UCSD-AML1 (cell line): Measurements from ENCODE around the gene POMT2.

ENCODE experiments used
- DNase-seq: peaks from one replicate; lab custom pipeline; 2025; ENCODE audit not compliant: unreplicated experiment; lab: John Stamatoyannopoulos, UW

Gene POMT2

GRCh38 chr14:77245820-77246219 lies 74.9 kb downstream of the POMT2 start:
- no peak for DNase-seq

DNA sequence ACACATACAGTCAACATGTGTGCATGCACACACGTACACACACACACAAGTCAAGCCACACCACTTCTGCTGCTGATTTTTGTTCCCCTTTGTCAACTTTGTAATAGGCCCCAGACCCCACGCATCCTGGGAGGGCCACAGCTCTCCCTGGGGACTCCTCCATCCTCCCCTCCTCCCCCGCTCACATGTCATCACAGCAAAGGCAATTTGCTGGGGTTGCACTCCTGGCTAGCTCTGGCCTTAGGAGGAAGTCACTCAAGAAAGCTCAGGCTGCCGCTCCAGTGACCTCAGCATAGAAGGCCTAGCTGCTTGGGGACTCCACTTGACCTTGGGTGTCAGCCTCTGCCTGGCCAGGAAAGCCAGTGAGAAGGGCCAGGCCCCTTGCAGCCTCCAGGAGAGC lies 76.8 kb downstream of the POMT2 start:
- DNase-seq = no peak

GRCh38 chr14:77242752-77243151 lies 77.9 kb downstream of the POMT2 start:
- DNase-seq = no peak

- no peak for DNase-seq
Measured at GRCh38 chr14:77241955-77242354, 78.7 kb downstream of the POMT2 start.

DNA sequence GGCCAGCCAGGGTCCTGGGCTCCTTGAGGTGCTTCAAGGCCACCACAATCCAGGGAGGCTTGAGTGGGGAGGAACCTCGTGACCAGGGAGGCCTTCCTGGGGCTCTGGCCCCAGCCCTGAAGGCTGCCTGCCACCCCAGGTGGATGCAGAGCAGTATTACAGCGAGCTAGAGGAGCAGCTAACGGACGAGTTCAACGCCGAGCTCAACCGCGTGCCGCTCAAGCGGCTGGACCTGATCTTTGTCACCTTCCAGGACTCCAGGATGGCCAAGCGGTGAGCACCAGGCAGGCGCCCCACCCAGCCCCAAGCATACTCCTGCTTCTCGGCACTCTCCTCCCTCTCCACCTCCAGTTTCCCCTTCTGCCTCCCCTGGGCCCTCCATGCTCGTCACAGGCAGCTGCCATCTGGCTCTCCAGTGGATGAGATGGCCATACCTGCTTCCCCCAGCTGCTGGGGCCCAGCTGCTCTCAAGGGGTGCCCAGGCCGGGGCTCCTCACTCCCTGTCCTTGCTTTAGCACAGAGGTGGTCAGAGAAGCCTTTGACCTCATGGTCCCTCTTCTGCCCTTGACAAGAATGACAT lies 80.3 kb downstream of the POMT2 start:
- no peak for DNase-seq

- no peak for DNase-seq
Measured at GRCh38 chr14:77239412-77239811, 81.3 kb downstream of the POMT2 start.

- DNase-seq = no peak
Measured at GRCh38 chr14:77238996-77239395, 81.7 kb downstream of the POMT2 start.

DNA sequence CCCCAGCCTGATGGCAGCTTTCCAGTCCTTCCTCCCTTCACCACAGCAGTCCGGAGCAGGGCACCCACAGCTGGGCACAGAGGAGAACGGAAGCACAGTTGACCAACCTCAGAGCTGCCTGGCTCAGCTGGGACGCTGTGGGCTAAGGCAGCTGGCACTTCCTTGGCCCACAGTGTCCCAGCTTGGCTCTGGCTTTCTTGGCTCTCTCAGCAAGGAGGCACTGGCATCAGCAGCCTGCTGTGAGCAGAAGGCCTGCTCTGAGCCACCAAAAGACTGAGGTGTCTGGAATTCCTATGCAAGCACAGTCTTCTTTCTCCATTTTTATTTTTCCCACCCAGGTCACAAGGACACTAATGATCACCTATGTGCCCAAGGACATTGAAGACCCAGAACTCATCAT lies 82.3 kb downstream of the POMT2 start:
- no peak for DNase-seq

DNA sequence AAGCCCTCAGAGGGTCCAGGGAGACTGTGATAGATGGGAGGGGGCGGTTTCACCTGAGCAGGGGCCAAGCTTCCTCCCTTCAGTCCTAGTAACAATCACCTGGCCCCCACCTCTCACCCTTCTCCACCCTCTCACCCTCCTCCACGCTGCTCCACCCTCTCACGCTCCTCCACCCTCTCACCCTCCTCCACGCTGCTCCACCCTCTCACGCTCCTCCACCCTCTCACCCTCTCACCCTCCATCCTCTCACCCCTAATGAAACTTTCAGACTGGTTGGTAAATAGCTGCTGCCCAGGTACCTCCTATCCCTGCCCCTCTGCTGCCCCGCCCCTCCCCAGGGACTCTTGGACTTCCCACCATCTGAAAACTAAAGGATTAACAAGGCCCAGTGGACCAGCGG lies 83.9 kb downstream of the POMT2 start:
- DNase-seq = no peak

- DNase-seq = no peak
Measured at GRCh38 chr14:77231721-77232120, 89.0 kb downstream of the POMT2 start.

DNA sequence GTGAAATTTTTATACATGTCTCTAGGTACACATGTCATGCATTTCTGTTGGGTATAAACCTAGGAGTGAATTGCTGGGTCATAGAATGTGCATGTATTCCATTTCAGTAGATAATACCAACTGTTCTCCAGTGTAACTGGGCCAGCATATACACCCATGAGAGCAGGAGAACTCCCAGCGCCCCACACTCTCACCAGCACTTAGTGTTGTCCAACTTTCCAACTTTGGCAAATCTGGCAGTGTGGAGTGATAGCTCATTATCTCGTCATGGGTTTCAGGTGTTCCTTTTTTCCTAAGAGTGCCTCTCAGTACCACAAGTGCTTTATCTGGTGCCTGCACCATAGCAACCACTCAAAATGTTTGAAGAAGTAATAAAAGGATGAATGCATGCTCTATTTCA lies 89.8 kb downstream of the POMT2 start:
- DNase-seq = no peak

- DNase-seq = no peak
Measured at GRCh38 chr14:77228056-77228455, 92.6 kb downstream of the POMT2 start.

GRCh38 chr14:77225892-77226557 lies 94.7 kb downstream of the POMT2 start:
- DNase-seq = no peak

- no peak for DNase-seq
Measured at GRCh38 chr14:77225254-77225653, 95.4 kb downstream of the POMT2 start.
